Measurements from ENCODE around the gene C6orf62. TPM values are rescaled to one million over a fixed set of nuclear protein-coding genes. Genes with fewer than 3 reads are reported as not detected.
"Not testable (repeated sequence)": the region's sequence is repeated elsewhere in the genome, so short reads cannot be mapped to it uniquely, and the experiment has no call there.

Gene C6orf62
- total RNA-seq, 1 donor from 2014 or later, result 155 TPM

DNA sequence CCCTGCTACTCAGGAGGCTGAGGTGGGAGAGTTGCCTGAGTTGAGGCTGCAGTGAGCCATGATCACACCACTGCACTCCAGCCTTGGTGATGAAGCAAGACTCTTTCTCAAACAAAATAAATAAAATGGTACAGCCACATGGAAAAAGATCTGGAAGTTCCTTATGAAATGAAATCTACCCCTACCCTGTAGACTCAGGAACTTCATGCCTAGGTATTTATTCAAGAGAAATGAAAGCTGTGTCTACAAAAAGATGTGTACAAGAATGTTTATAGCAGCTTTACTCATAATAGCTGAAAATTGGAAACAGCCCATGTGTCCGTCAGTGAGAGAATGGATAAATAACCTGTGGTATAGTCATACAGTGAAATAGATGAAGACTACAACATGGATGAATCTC, 15.2 kb upstream of the C6orf62 start:
- Mint-ChIP-seq H3K36me3 (ENCODE audit: unreplicated experiment) (peaks cover 9% of the 10 kb centered on the region), H3K9me3 (ENCODE audit: unreplicated experiment) (no peaks in the 10 kb centered on the region), H3K27ac (ENCODE audit: unreplicated experiment) (no peak overlapping the region), H3K27me3 (ENCODE audit: unreplicated experiment) (no peaks in the 10 kb centered on the region), H3K4me3 (ENCODE audit: unreplicated experiment) (no peak overlapping the region), H3K4me1 (ENCODE audit: low read depth, unreplicated experiment) (no peaks in the 10 kb centered on the region)
- DNase-seq, result no peak
- TF ChIP-seq, protein P1, sequence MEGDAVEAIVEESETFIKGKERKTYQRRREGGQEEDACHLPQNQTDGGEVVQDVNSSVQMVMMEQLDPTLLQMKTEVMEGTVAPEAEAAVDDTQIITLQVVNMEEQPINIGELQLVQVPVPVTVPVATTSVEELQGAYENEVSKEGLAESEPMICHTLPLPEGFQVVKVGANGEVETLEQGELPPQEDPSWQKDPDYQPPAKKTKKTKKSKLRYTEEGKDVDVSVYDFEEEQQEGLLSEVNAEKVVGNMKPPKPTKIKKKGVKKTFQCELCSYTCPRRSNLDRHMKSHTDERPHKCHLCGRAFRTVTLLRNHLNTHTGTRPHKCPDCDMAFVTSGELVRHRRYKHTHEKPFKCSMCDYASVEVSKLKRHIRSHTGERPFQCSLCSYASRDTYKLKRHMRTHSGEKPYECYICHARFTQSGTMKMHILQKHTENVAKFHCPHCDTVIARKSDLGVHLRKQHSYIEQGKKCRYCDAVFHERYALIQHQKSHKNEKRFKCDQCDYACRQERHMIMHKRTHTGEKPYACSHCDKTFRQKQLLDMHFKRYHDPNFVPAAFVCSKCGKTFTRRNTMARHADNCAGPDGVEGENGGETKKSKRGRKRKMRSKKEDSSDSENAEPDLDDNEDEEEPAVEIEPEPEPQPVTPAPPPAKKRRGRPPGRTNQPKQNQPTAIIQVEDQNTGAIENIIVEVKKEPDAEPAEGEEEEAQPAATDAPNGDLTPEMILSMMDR (IDR thresholded peaks at IDR 0.05; ENCODE audit: partially characterized antibody, unreplicated experiment), result no peak

DNA sequence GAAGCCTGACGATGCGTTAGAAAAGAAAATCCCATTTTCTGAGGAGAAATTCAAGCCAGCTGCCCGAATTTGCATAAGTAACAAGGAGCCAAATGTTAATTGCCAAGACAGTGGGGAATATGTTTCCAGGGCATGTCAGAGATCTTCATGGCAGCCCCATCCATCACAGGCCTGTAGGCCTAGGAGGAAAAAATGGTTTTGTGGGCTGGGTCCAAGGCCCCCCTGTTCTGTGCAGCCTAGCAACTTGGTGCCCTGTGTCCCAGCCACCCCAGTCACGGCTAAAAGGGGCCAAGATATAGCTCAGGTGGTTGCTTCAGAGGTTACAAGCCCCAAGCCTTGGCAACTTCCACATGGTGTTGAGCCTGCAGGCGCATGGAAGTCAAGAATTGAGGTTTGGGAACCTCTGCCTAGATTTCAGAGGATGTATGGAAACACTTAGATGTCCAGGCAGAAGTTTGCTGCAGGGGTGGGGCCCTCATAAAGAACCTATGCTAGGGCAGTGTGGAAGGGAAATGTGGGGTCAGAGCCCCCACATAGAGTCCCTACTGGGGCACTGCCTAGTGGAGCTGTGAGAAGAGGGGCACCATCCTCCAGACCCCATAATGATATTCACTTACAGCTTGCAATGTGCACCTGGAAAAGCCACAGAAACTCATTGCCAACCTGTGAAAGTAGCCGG, 12.6 kb upstream of the C6orf62 start:
- H3K4me3 Mint-ChIP-seq (ENCODE audit: unreplicated experiment); H3K9me3 Mint-ChIP-seq (ENCODE audit: unreplicated experiment); H3K27ac Mint-ChIP-seq (ENCODE audit: unreplicated experiment): not testable (repeated sequence)

DNA sequence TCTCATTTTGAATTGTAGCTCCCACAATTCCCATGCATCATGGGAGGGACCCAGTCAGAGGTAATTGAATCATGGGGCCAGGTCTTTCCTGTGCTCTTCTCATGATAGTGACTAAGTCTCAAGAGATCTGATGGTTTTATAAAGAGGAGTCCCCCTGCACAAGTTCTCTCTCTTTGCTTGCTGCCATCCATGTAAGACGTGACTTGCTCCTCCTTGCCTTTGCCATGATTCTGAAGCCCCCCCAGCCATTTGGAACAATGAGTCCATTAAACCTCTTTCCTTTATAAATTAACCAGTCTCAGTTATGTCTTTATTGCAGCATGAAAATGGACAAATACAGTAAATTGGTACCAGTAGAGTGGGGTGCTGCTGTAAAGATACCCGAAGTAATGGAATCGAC, 11.7 kb upstream of the C6orf62 start:
- H3K4me3 Mint-ChIP-seq (ENCODE audit: unreplicated experiment); H3K27me3 Mint-ChIP-seq (ENCODE audit: unreplicated experiment); H3K36me3 Mint-ChIP-seq (ENCODE audit: unreplicated experiment); H3K27ac Mint-ChIP-seq (ENCODE audit: unreplicated experiment); H3K9me3 Mint-ChIP-seq (ENCODE audit: unreplicated experiment); DNase-seq; H3K4me1 Mint-ChIP-seq (ENCODE audit: low read depth, unreplicated experiment): not testable (repeated sequence)

More for the DNA sequence above, 12.6 kb upstream of the C6orf62 start:
- H3K27me3 Mint-ChIP-seq (ENCODE audit: unreplicated experiment); DNase-seq; H3K4me1 Mint-ChIP-seq (ENCODE audit: low read depth, unreplicated experiment); H3K36me3 Mint-ChIP-seq (ENCODE audit: unreplicated experiment): not testable (repeated sequence)

DNA sequence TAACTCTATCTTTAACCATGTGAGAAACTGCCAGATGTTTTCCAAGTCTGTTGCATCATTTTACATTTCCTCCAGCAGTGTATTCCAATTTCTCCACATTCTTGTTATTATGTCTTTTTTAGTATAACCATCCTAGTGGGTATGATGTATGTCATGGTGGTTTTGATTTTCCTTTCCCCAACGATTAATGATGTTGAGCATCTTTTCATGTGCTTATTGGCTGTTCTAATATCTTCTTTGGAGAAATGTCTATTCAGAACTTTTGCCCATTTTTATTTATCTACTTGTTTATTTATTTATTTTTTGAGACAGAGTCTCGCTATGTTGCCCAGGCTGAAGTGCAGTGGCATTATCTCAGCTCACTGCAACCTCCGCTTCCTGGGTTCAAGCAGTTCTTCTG, 4.3 kb upstream of the C6orf62 start:
- Mint-ChIP-seq H3K9me3 (ENCODE audit: unreplicated experiment) (peaks cover 13% of the 10 kb centered on the region), H3K4me3 (ENCODE audit: unreplicated experiment) (no peak overlapping the region), H3K27me3 (ENCODE audit: unreplicated experiment) (peaks cover 10% of the 10 kb centered on the region), H3K27ac (ENCODE audit: unreplicated experiment) (no peak overlapping the region), H3K4me1 (ENCODE audit: low read depth, unreplicated experiment) (peaks cover 4% of the 10 kb centered on the region), H3K36me3 (ENCODE audit: unreplicated experiment) (peaks cover 4% of the 10 kb centered on the region)
- TF ChIP-seq, protein P1 (IDR thresholded peaks at IDR 0.05; ENCODE audit: partially characterized antibody, unreplicated experiment), result no peak
- DNase-seq, result no peak

DNA sequence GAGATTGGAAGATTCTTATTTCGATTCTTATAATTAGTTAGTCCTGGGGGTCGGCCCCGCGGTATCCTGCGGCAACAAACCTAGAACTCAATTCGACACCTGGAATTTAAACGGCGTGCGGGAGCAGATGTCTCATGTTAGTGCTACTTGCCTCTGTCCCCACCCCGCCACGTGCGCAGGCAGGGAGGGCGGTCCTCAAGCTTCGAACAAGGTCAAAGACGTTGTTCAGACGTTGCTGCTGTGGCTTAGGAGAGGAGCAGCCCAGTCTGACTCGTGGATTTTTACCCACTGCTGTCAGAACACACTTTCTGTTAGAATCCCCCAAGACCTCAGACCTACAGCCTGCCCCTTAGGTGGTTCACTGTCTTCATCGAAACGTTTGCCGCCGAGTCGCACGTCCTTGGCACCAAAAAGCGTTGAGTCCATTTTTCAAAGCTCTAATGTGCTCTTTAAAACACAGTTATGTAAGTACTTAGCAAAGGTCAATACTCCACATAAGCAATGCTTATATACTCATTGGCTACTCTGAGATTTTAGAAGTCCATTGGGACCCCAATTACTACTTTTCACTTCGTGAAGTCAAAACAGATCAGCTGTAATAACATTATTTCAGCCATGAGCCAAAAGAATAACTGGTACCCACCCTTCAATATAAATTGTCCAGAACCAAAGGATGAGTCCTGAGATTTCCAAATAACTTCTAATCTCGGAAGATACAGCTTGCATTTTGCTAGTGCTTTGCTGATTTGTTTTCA, 2.7 kb upstream of the C6orf62 start:
- TF ChIP-seq, protein P1 (IDR thresholded peaks at IDR 0.05; ENCODE audit: partially characterized antibody, unreplicated experiment), result no peak
- Mint-ChIP-seq H3K9me3 (ENCODE audit: unreplicated experiment) (peaks cover 13% of the 10 kb centered on the region), H3K4me1 (ENCODE audit: low read depth, unreplicated experiment) (peaks cover 15% of the 10 kb centered on the region), H3K27me3 (ENCODE audit: unreplicated experiment) (peaks cover 10% of the 10 kb centered on the region), H3K4me3 (ENCODE audit: unreplicated experiment) (peak overlapping the region; percentile 96), H3K27ac (ENCODE audit: unreplicated experiment) (peak overlapping the region; percentile 100), H3K36me3 (ENCODE audit: unreplicated experiment) (peaks cover 4% of the 10 kb centered on the region)
- no peak for DNase-seq
